Ovary (tissue), 9 donors: ENCODE results near the gene EIF4G3. TPM values are rescaled to one million over a fixed set of nuclear protein-coding genes. Genes with fewer than 3 reads are reported as not detected.

ENCODE experiments used
- DNase-seq, 5 donors: peaks; one replicate each; pipeline ENCODE4 v3.0.0-alpha.2; 2019 to 2020
- H3K27ac ChIP-seq, 2 donors: fragments of 200-600 bp; one replicate each; pipeline versions ENCODE4 v1.5.1 to v1.8.0; 2019 to 2022
- H3K27me3 ChIP-seq: fragments of 200-600 bp; one replicate; pipeline ENCODE4 v1.8.0; 2022
- H3K36me3 ChIP-seq: fragments of 200-600 bp; sonication (generic); one replicate; pipeline ENCODE4 v1.5.1; 2019
- H3K4me1 ChIP-seq: one replicate; pipeline ENCODE4 v1.8.1; 2013; ENCODE audit warnings: mild to moderate bottlenecking, moderate library complexity; ENCODE audit not compliant: insufficient read depth
- H3K4me3 ChIP-seq: fragments of 200-600 bp; sonication (generic); one replicate; pipeline ENCODE4 v1.5.1; 2017
- H3K9me3 ChIP-seq, 2 donors: fragments of 200-600 bp in 1 of 2; sonication (generic) in 1 of 2; one replicate each; pipeline versions ENCODE4 v1.5.1 to v1.8.1; 2013 to 2019; ENCODE audit warnings: mild to moderate bottlenecking in 1 of 2, moderate library complexity in 1 of 2
- EP300 ChIP-seq: sonication (generic); formaldehyde crosslinking; IDR thresholded peaks from one replicate; pipeline ENCODE4 v1.6.1; 2017; ENCODE audit warnings: antibody characterized with exemption
- POLR2A ChIP-seq: fragments of 450-650 bp; IDR thresholded peaks from one replicate; pipeline ENCODE4 v1.6.1; 2017; ENCODE audit warnings: antibody characterized with exemption, mild to moderate bottlenecking, moderate library complexity
- WGBS, 3 donors: extraction: QIAGEN DNeasy Blood & Tissue Kit in 1 of 3; methylation state at CpG; one replicate each; pipeline versions ENCODE4 v1.1.5 to v1.1.7; 2013 to 2017; 5-methylcytosine and 5-hydroxymethylcytosine counted together
- intact Hi-C, 4 donors: fragments of 100-400 bp; cut with DNase I; formaldehyde crosslinking; loops; one replicate each; pipeline versions ENCODE4 v1.11.0 to v1.15.1; 2022 to 2023
- polyA plus RNA-seq, 2 donors: library from polyadenylated mRNA; stranded (reverse); fragments of 200-250 nt in 1 of 2; fragments of 350-450 nt in 1 of 2; fragmentation: Illumina TruSeq in 1 of 2; extraction: RNeasy Lipid Tissue Mini Kit (QIAGEN cat#74804) in 1 of 2; gene quantifications; one replicate each; pipeline ENCODE4 v1.2.3, GENCODE V29; 2013 to 2014
- total RNA-seq, 7 donors: library from RNA; depleted of rRNA in 2 of 7; stranded (reverse); fragments of >200 nt in 2 of 7; fragmentation: NEBNext Ultra II Directional in 3 of 7; extraction: Animal tissue kit (Norgen Biotek cat#: 25700) in 3 of 7; gene quantifications; one replicate each; pipeline versions ENCODE4 v1.1.0 to v1.2.4, GENCODE V29; 2016 to 2023
- TF ChIP-seq, protein P1 (sequence below), 3 donors: fragments of 450-650 bp in 2 of 3; fragments of 200-600 bp in 1 of 3; IDR thresholded peaks; one replicate each; pipeline versions ENCODE4 v1.5.1 to v1.8.0; 2016 to 2022; ENCODE audit warnings: antibody characterized with exemption in 3 of 3, mild to moderate bottlenecking in 1 of 3
- donor health status: DM: no; HTN: no; CAD: no; lungs with moderate emphysema.
- donor health status: DM: no; HTN: no; CAD: no.
- donor health status: Bipolar disorder and iron deficiency.
- donor health status: DM: yes; HTN: yes; CAD: no.
- donor health status: DM: no; HTN: no; CAD: no.
- donor health status: DM: yes; HTN: yes; CAD: no.

Gene EIF4G3
- total and polyA plus RNA-seq, 9 donors, result 13.9 to 62.4 (median 39.4) TPM

DNA sequence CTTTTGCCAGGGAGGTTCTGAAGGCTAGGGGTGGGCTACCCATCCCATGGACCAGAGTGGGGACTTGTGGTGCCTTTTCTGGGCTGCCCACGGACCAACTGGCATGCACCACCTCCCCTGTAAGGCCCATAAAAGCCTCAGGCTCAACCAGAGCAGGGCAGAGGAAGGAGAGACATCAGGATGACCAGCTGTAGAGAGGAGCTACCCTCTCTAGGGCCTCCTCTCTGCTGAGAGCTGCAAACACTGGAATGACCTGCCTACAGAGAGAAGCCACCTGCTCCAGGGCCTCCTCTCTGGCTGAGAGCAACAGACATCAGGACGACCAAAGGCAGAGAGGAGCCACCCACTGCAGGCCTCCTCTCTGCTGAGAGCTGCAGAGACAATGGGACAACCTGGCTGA, 140.9 kb downstream of the EIF4G3 start:
- no peak overlapping the region for H3K27ac ChIP-seq
- no peaks in the 10 kb centered on the region for H3K4me1 ChIP-seq
- intact Hi-C loops, result no loop called here
- H3K9me3 ChIP-seq, result no peaks in the 10 kb centered on the region
- no peaks in the 10 kb centered on the region for H3K36me3 ChIP-seq
- DNase-seq, result no peak
- no peak overlapping the region for H3K4me3 ChIP-seq
- no peaks in the 10 kb centered on the region for H3K27me3 ChIP-seq
- 36 to 100% (median 47%) methylated on average over 2 of the region's 2 CpGs for WGBS, 3 donors
- TF ChIP-seq, protein P1, sequence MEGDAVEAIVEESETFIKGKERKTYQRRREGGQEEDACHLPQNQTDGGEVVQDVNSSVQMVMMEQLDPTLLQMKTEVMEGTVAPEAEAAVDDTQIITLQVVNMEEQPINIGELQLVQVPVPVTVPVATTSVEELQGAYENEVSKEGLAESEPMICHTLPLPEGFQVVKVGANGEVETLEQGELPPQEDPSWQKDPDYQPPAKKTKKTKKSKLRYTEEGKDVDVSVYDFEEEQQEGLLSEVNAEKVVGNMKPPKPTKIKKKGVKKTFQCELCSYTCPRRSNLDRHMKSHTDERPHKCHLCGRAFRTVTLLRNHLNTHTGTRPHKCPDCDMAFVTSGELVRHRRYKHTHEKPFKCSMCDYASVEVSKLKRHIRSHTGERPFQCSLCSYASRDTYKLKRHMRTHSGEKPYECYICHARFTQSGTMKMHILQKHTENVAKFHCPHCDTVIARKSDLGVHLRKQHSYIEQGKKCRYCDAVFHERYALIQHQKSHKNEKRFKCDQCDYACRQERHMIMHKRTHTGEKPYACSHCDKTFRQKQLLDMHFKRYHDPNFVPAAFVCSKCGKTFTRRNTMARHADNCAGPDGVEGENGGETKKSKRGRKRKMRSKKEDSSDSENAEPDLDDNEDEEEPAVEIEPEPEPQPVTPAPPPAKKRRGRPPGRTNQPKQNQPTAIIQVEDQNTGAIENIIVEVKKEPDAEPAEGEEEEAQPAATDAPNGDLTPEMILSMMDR (IDR thresholded peaks at IDR 0.05), result no peak
- TF ChIP-seq EP300, result no peak
- no peak for TF ChIP-seq POLR2A

DNA sequence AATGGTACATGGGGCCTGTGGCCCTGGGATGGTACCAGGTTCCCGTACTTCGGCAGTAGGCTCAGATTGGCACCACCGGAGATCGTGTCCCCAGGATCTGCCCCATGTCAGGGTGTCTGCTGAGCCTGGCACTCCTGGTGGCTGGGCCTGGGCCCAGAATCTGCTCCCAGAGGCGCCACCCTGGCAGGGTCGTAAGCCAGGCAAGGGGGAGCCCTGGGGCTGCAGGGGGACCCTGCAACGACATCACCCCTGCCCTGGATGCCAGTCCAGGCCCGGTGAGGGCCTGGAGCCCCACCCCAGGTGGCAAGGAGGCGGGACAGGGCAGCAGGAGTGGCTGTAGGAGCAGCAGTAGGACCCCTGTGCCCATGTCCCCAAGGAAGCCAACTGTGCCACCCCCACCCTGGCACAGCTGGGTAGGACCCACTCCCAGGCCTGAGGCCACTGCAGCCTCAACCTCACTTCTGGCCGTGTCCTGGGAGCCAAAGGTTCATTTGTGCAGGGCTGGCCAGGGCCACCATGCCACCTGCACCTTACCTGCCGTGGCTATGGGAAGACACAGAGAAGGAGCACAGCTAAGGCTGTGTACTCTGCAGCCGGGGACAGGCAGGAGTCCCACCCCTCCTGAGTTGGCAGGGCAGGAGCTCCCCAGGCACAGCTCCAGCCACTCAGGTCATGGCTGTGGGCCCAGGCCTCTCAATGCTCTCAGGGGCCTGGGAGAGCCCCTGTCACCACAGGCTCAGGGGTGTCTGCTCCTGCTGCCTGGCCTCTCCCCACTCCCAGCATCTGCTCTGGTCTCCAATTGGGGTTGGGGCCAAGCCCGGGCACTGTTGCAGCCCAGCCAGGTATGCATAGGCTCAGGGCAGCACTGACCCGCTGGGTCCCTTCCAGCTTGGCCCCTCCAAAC, 141.7 kb downstream of the EIF4G3 start:
- Histone ChIP-seq H3K36me3 (no peaks in the 10 kb centered on the region), H3K4me3 (no peak overlapping the region), H3K27ac (no peak overlapping the region), H3K4me1 (no peaks in the 10 kb centered on the region), H3K9me3 (no peaks in the 10 kb centered on the region), H3K27me3 (no peaks in the 10 kb centered on the region)
- 91 to 94% (median 94%) methylated on average over 11 to 14 of the region's 14 CpGs for WGBS, 3 donors
- intact Hi-C loops, result no loop called here
- DNase-seq, result no peak
- TF ChIP-seq POLR2A (no peak), EP300 (no peak)
- TF ChIP-seq, protein P1 (IDR thresholded peaks at IDR 0.05), result no peak

DNA sequence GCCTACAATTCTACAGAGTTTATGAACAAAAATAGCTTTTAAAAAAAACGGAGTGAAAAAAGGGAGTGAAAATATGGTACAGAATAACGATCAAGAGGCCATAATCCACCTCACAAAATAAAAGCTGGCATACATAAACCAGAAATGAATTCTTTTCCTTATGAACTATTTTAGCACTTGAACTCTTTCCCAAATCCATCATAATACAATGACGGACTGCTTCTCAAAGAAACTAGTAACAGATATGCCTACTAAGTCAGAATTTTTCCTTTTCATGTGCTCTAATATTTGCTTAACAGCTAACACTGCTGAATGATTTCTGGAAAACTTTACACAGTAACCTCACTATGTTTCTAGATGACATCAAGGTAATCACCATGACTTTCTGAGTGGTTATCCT, 144.0 kb downstream of the EIF4G3 start:
- no peaks in the 10 kb centered on the region for H3K27me3 ChIP-seq
- H3K36me3 ChIP-seq, result no peaks in the 10 kb centered on the region
- intact Hi-C loops, result no loop called here
- H3K27ac ChIP-seq, result no peak overlapping the region
- H3K9me3 ChIP-seq, result no peaks in the 10 kb centered on the region
- DNase-seq, result no peak
- TF ChIP-seq EP300 (no peak), POLR2A (no peak)
- TF ChIP-seq, protein P1 (IDR thresholded peaks at IDR 0.05), result no peak
- H3K4me1 ChIP-seq, result no peaks in the 10 kb centered on the region
- no peak overlapping the region for H3K4me3 ChIP-seq
- WGBS, 3 donors, result 44 to 50% (median 45%) methylated on average over 3 of the region's 3 CpGs

DNA sequence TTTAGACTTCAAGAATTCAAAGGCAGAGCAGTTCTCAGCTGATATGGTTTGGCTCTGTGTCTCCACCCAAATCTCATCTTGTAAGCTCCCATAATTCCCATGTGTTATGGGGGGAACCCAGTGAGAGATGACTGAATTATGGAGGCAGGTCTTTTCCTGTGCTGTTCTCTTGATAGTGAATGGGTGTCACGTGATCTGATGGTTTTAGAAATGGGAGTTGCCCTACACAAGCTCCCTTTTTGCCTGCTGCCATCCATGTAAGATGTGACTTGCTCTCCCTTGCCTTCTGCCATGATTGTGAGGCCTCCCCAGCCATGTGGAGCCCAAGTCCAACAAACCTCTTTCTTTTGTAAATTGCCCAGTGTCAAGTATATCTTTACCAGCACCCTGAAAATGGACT, 146.5 kb downstream of the EIF4G3 start:
- WGBS, 3 donors, result 97 to 100% (median 98%) methylated on average over 1 of the region's 1 CpG
- Histone ChIP-seq H3K4me1 (no peaks in the 10 kb centered on the region), H3K4me3 (no peak overlapping the region), H3K36me3 (no peaks in the 10 kb centered on the region), H3K27me3 (no peaks in the 10 kb centered on the region), H3K9me3 (no peaks in the 10 kb centered on the region), H3K27ac (no peak overlapping the region)
- no peak for DNase-seq
- intact Hi-C loops, result no loop called here
- TF ChIP-seq, protein P1 (IDR thresholded peaks at IDR 0.05), result no peak
- no peak for TF ChIP-seq POLR2A
